GM12874 (cell line): ENCODE measurements around the gene EGFL7.

Experiments used
- TF ChIP-seq, protein P1 (sequence below): IDR thresholded peaks from 2 replicates; pipeline ENCODE4 v1.5.1; 2011; ENCODE audit warnings: low read depth, mild to moderate bottlenecking, control low read depth, low read length, moderate library complexity; ENCODE audit not compliant: insufficient read depth

The EGFL7 gene

DNA sequence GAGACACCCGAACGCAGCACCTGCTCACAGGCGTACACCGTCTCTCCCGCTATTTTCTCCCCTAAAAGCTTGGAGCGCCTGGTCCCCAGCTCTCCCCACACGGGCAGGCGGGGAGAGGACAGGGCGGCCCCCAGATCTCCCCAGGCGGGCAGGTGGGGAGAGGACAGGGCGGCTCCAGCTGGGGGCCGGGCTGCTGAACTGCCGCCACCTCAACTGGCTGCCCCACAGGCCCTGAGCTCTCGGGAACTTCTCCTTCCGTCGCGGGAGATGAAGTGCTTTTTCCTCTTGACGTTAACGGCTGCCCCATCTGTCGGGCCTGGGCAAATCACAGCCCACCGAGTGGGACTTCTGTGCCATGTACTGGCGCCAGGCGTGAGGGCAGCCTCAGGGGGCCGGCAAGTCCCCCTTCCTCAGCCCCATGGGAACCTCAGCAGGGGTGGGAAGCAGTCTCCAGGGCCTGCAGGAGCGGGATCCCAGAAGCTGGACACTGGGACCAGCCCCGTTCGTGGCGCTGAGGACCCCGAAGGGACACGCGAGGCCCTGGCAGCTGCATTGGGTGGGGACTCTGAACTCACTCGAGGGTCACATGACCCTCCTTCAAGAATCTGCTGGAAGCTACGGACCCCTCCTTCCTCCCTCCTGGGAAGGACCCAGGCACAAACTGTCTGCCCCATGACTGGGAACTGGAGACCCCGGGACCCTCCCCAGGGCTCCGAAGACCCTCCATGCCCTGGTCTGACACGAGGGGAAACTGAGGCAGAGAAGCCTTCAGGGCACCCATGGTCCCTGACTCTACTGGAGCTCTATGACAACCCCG is 5.7 kb upstream of the EGFL7 start:
- TF ChIP-seq, protein P1, sequence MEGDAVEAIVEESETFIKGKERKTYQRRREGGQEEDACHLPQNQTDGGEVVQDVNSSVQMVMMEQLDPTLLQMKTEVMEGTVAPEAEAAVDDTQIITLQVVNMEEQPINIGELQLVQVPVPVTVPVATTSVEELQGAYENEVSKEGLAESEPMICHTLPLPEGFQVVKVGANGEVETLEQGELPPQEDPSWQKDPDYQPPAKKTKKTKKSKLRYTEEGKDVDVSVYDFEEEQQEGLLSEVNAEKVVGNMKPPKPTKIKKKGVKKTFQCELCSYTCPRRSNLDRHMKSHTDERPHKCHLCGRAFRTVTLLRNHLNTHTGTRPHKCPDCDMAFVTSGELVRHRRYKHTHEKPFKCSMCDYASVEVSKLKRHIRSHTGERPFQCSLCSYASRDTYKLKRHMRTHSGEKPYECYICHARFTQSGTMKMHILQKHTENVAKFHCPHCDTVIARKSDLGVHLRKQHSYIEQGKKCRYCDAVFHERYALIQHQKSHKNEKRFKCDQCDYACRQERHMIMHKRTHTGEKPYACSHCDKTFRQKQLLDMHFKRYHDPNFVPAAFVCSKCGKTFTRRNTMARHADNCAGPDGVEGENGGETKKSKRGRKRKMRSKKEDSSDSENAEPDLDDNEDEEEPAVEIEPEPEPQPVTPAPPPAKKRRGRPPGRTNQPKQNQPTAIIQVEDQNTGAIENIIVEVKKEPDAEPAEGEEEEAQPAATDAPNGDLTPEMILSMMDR: no peak

DNA sequence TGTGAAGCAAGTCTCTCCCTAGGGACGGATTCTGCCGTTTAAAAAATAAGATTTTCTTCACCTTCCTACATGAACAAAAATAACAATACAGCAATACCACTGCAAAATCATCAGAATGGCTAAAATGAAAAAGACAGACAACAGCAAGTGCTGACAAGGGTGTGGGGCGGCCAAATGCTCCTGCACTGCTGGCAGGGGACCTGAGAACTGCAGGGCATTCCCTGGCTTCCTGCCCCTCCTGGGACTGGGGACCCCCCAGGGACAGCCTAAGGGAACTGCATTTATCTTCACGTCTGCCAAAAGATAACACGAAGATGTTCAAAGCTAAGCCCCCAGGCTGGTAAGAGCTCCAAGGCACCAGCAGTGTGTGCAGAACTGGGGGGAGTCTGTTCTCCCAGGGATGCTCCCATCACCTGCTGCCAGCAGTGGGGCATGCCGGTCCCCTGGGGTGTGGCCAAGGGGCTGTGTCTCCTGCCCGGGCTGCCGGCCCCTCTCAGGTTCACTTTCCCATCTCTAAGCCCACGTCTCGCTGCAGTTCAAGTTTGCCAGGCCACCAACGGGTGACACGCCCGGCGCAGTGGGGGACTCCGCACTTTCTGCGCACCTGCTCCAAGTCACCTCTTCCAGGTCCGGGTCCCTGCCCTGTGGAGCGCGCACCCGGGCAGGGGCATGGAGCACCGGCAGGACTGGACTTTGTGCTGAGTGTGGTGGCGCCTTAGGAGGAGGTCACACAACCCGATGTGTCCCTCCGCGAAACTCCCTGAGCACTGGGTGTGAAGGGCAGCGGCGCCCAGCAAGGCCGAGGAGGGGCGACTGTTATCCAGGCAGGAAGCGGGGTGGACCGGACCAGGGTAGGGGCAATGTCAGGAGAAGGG is 4.5 kb upstream of the EGFL7 start:
- TF ChIP-seq, protein P1: no peak

DNA sequence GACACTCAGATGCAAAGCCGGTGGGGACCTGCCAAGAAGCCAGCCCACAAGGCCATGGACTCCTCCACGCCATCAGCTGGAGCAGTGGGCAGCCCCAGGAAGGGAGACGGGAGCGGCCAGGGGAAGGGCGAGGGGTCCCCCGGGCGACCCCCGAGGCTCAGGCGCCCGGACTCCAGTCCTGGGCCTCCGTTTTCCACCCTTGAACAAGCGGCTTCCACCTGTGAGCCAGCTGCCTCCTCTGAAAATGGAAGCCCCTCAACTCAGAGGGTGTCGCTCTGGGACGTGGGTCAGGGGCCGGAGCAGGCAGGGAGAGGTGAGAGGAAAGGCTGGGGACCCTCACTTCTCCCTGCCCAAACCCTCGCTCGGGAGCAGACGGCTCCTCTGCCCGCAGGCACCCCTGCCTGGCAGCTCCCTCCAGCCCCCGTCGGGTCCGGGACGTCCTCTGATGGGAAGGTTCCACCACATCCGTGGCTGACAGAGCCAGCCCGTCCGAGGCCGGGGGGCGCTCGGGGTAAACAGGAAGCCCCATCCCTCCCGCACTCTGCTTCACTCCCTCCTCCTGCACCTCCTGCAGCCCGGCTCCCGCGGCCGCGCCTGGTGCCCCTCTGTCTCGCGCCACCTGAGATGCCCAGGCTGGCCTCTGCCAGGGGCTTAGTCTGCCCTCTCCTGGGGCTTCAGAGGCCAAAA is 3.7 kb upstream of the EGFL7 start:
- TF ChIP-seq, protein P1: no peak

DNA sequence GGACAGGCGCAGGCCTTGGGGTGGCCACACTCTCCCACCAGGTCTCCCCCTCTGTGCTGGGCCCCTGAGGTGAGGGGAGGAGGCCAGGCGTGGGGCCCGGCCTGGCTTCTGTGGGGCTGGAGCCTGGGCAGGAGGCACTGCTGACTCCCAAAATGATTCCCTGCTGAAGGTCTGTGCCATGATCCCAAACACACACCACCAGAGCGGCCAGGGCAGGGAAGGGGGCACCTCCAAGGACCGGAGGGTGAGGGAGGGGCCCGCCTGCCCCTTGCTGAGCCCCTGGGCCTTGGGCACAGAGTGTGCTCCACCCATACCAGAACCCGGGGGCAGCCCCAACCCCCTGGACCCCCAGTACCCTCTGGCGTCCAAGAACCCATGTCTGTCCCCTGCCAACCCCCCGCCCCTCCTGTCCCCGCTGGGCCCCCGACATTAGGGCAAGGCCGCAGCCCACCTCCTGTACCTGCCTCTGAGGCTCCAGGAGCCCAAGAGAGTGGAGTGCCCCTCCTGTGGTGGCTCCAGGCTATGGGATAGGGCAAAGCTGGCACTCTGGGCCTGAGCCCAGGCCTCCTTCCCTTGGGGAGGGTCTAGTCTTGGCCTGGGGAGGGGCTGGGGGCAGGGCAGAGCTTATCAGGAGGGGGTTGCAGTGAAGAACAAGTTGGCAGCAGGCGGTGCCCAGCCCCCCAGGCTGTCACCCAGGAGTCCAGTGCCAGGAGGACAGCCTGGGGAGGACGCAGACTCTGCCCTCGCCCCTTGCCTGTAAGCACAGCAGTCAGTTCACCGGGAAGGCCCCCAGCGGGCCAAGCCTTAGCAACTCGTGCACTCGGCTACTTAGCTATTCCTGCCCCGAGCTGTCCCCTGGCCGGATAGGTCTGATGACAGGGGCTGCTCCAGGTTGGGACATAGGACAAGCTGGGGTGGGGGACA is 2.6 kb upstream of the EGFL7 start:
- TF ChIP-seq, protein P1: no peak

DNA sequence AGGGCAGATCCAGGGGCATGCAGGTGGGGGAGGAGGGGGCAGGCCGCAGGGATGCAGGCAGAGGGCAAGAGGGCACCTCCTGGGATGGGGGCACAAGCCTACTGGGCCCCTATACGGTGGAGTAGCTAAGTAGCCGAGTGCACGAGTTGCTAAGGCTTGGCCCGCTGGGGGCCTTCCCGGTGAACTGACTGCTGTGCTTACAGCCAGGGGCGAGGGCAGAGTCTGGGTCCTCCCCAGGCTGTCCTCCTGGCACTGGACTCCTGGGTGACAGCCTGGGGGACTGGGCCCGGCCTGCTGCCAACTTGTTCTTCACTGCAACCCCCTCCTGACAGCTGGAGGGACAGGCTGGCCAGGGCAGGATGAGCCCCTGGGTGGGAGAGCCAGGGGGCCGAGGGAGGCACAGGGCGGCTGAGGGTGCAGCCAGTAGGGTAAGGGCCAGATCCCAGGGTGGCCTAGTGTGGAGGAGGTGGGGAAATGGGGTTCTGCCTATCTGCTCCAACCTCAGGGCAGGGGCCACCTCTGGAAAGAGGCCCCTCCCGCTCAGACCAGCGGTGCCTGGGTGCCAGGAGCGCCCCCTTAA is 1.7 kb upstream of the EGFL7 start:
- TF ChIP-seq, protein P1: no peak

DNA sequence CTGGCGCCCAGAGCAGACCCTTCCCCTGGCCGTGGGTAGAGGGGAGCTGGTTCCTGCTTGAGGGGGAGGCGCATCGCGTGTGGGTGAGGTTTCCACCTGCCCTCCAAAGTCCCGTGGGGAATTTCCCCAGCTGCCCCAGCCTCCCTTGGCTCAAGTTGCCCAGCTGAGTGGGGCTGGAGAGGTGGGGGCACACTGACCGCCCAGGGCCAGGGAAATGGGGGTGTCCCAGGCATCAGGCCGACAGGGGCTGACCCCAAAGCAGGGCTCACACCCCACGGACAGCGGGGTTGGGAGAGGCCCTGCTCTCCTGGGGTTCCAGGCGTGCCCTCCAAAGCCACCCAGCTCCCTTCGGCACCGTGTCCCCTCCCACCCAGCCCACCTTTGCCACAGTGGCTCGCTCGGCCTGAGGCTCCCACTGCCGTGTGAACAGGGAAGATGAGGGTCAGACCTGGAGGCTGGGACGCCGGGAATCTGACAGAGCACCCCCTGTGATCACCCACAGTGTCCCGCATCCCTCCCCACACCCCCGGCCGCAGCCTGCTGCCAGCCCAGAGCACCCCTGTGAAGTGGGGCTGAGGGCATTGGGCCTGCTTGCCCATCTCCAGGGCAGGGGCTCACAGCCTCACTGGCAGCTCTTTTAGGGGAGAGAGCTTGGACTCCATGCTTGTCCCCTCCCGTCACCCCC is 933 bp upstream of the EGFL7 start:
- TF ChIP-seq, protein P1: no peak
